ENCODE measurements around the gene BLOC1S1. TPM values are rescaled to one million over a fixed set of nuclear protein-coding genes. Genes with fewer than 3 reads are reported as not detected.

BLOC1S1 gene
- total and polyA plus RNA-seq, 9 of the 15 experiments (the other 6 are each of a cell fraction or from before 2014, with no cell fraction given): 75.2 to 161 (median 98.8) TPM

DNA sequence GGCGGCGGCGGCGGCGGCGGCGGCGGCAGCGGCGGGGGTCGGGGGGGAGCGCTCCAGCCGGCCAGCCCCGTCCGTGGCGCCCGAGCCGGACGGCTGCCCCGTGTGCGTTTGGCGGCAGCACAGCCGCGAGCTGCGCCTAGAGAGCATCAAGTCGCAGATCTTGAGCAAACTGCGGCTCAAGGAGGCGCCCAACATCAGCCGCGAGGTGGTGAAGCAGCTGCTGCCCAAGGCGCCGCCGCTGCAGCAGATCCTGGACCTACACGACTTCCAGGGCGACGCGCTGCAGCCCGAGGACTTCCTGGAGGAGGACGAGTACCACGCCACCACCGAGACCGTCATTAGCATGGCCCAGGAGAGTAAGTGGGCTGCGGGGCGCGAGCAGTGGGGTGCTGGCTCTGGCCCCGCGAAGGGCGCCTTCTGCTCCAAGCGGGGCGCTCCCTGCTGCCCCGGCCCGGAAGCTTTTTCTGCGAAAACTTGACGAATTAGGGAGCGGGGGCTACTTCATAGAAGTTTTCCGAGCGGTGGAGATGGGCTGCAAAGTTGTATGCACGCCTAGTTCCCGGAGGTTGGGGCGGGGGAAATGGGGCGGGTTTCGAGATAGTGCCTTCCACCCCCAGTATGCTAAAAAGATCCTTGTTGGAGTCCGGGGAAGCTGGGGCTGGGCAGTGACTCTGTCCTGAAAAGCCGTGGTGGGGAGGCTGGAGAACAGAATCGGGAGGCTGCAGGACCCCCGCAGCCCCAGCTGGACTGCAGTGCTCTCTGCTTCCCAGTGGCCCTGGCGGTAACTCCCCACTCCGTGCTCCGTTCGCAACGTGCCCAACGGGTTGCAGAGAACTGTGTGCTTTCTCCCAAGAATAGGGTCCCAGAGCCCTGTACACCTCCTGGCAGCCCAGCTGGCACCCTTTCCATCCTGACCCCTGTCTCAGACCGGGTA, 27.8 kb downstream of the BLOC1S1 start (continued):
- TF ChIP-seq NRF1 (conservative IDR thresholded peaks at IDR 0.05 in 1 of 2, IDR thresholded peaks at IDR 0.05 in 1 of 2) (peak; percentile 63 to 71), PPARD (CRISPR knock-in tag; IDR thresholded peaks at IDR 0.05) (no peak), GTF2E2 (tag; IDR thresholded peaks at IDR 0.05) (no peak), ZNF239 (CRISPR knock-in tag; IDR thresholded peaks at IDR 0.05) (no peak), POLR2G (IDR thresholded peaks at IDR 0.05; ENCODE audit: low read depth, low read length) (peak; percentile 80), NFIX (CRISPR knock-in tag; IDR thresholded peaks at IDR 0.05; ENCODE audit: low read depth) (no peak), HNRNPK (IDR thresholded peaks at IDR 0.05; ENCODE audit: low read depth, low read length, poor library complexity, severe bottlenecking) (no peak), NBN (IDR thresholded peaks at IDR 0.05; ENCODE audit: low read depth) (peak; percentile 33; the same call in 1 of the 2 replicates), TAF7 (tag; IDR thresholded peaks at IDR 0.05) (no peak), MTA3 (IDR thresholded peaks at IDR 0.05; ENCODE audit: borderline replicate concordance) (0 out of 2 replicates have a peak, but pooled peaks have one; percentile 46), FOSL1 (tag; conservative IDR thresholded peaks at IDR 0.05) (no peak), IRF2 (CRISPR knock-in tag; IDR thresholded peaks at IDR 0.05) (no peak), JUNB (CRISPR knock-in tag; conservative IDR thresholded peaks at IDR 0.05) (no peak), PHF20 (IDR thresholded peaks at IDR 0.05; ENCODE audit: partially characterized antibody) (no peak), ZNF282 (CRISPR knock-in tag; IDR thresholded peaks at IDR 0.05) (no peak), LCOR (CRISPR knock-in tag; IDR thresholded peaks at IDR 0.05) (no peak)
- TF ChIP-seq, protein P1, sequence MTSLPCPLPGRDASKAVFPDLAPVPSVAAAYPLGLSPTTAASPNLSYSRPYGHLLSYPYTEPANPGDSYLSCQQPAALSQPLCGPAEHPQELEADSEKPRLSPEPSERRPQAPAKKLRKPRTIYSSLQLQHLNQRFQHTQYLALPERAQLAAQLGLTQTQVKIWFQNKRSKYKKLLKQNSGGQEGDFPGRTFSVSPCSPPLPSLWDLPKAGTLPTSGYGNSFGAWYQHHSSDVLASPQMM (CRISPR knock-in tag; IDR thresholded peaks at IDR 0.05): no peak
- TF ChIP-seq, protein P2, sequence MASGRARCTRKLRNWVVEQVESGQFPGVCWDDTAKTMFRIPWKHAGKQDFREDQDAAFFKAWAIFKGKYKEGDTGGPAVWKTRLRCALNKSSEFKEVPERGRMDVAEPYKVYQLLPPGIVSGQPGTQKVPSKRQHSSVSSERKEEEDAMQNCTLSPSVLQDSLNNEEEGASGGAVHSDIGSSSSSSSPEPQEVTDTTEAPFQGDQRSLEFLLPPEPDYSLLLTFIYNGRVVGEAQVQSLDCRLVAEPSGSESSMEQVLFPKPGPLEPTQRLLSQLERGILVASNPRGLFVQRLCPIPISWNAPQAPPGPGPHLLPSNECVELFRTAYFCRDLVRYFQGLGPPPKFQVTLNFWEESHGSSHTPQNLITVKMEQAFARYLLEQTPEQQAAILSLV (tag; IDR thresholded peaks at IDR 0.05): no peak
- TF ChIP-seq, protein P3, sequence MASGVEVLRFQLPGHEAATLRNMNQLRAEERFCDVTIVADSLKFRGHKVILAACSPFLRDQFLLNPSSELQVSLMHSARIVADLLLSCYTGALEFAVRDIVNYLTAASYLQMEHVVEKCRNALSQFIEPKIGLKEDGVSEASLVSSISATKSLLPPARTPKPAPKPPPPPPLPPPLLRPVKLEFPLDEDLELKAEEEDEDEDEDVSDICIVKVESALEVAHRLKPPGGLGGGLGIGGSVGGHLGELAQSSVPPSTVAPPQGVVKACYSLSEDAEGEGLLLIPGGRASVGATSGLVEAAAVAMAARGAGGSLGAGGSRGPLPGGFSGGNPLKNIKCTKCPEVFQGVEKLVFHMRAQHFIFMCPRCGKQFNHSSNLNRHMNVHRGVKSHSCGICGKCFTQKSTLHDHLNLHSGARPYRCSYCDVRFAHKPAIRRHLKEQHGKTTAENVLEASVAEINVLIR (CRISPR knock-in tag; IDR thresholded peaks at IDR 0.05): no peak
- TF ChIP-seq, protein P4, sequence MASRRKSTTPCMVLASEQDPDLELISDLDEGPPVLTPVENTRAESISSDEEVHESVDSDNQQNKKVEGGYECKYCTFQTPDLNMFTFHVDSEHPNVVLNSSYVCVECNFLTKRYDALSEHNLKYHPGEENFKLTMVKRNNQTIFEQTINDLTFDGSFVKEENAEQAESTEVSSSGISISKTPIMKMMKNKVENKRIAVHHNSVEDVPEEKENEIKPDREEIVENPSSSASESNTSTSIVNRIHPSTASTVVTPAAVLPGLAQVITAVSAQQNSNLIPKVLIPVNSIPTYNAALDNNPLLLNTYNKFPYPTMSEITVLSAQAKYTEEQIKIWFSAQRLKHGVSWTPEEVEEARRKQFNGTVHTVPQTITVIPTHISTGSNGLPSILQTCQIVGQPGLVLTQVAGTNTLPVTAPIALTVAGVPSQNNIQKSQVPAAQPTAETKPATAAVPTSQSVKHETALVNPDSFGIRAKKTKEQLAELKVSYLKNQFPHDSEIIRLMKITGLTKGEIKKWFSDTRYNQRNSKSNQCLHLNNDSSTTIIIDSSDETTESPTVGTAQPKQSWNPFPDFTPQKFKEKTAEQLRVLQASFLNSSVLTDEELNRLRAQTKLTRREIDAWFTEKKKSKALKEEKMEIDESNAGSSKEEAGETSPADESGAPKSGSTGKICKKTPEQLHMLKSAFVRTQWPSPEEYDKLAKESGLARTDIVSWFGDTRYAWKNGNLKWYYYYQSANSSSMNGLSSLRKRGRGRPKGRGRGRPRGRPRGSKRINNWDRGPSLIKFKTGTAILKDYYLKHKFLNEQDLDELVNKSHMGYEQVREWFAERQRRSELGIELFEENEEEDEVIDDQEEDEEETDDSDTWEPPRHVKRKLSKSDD (conservative IDR thresholded peaks at IDR 0.05; ENCODE audit: low read length): no peak
- TF ChIP-seq, protein P5, sequence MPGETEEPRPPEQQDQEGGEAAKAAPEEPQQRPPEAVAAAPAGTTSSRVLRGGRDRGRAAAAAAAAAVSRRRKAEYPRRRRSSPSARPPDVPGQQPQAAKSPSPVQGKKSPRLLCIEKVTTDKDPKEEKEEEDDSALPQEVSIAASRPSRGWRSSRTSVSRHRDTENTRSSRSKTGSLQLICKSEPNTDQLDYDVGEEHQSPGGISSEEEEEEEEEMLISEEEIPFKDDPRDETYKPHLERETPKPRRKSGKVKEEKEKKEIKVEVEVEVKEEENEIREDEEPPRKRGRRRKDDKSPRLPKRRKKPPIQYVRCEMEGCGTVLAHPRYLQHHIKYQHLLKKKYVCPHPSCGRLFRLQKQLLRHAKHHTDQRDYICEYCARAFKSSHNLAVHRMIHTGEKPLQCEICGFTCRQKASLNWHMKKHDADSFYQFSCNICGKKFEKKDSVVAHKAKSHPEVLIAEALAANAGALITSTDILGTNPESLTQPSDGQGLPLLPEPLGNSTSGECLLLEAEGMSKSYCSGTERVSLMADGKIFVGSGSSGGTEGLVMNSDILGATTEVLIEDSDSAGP (CRISPR knock-in tag; IDR thresholded peaks at IDR 0.05): no peak
